Measurements from ENCODE around the gene CHST4.
A peak's percentile ranks its signal among the peaks of the same experiment; 100 is the strongest.
"Not testable (repeated sequence)": the region's sequence is repeated elsewhere in the genome, so short reads cannot be mapped to it uniquely, and the experiment has no call there.

CHST4 gene

GRCh38 chr16:71524566-71525553, 1.4 kb upstream of the CHST4 start:
- no peak for DNase-seq (ENCODE audit: low read depth)

GRCh38 chr16:71528257-71528656, 2.0 kb downstream of the CHST4 start:
- no peak for DNase-seq (ENCODE audit: low read depth)

- no peak for DNase-seq (ENCODE audit: low read depth)
Measured at GRCh38 chr16:71528863-71529262, 2.6 kb downstream of the CHST4 start.

- DNase-seq (ENCODE audit: low read depth) = no peak
Measured at GRCh38 chr16:71532366-71532765, 6.1 kb downstream of the CHST4 start.

GRCh38 chr16:71536752-71537499, 10.7 kb downstream of the CHST4 start:
- no peak for DNase-seq (ENCODE audit: low read depth)

GRCh38 chr16:71537643-71538042, 11.4 kb downstream of the CHST4 start:
- DNase-seq (ENCODE audit: low read depth) = peak; percentile 3

- peak; percentile 35 for DNase-seq (ENCODE audit: low read depth)
Measured at GRCh38 chr16:71542377-71542776, 16.2 kb downstream of the CHST4 start.

GRCh38 chr16:71547168-71547567, 20.9 kb downstream of the CHST4 start:
- DNase-seq (ENCODE audit: low read depth) = no peak

- DNase-seq (ENCODE audit: low read depth) = no peak
Measured at GRCh38 chr16:71552698-71553503, 26.7 kb downstream of the CHST4 start.

GRCh38 chr16:71555230-71555891, 29.1 kb downstream of the CHST4 start:
- DNase-seq (ENCODE audit: low read depth) = no peak

GRCh38 chr16:71557299-71557698, 31.1 kb downstream of the CHST4 start:
- no peak for DNase-seq (ENCODE audit: low read depth)

- DNase-seq (ENCODE audit: low read depth) = no peak
Measured at GRCh38 chr16:71557954-71558582, 31.8 kb downstream of the CHST4 start.

- no peak for DNase-seq (ENCODE audit: low read depth)
Measured at GRCh38 chr16:71559855-71560254, 33.6 kb downstream of the CHST4 start.

GRCh38 chr16:71561886-71562285, 35.7 kb downstream of the CHST4 start:
- DNase-seq (ENCODE audit: low read depth) = not testable (repeated sequence)

- DNase-seq (ENCODE audit: low read depth) = no peak
Measured at GRCh38 chr16:71562552-71562951, 36.3 kb downstream of the CHST4 start.

GRCh38 chr16:71564335-71564967, 38.2 kb downstream of the CHST4 start:
- no peak for DNase-seq (ENCODE audit: low read depth)

- no peak for DNase-seq (ENCODE audit: low read depth)
Measured at GRCh38 chr16:71565812-71566700, 39.8 kb downstream of the CHST4 start.

GRCh38 chr16:71567931-71568330, 41.7 kb downstream of the CHST4 start:
- DNase-seq (ENCODE audit: low read depth) = no peak

GRCh38 chr16:71568551-71568950, 42.3 kb downstream of the CHST4 start:
- no peak for DNase-seq (ENCODE audit: low read depth)

All from T follicular helper cell (primary cell).